HK-2 (cell line): ENCODE results near the gene RHOT1.

Source experiments
- DNase-seq: peaks from one replicate; pipeline ENCODE4 v3.0.0-alpha.2; 2018; ENCODE audit not compliant: unreplicated experiment

RHOT1 gene

GRCh38 chr17:32268734-32269288 lies 126.5 kb downstream of the RHOT1 start:
- DNase-seq: no peak

- no peak for DNase-seq
These were observed 127.1 kb downstream of the RHOT1 start for GRCh38 chr17:32269377-32269776.

GRCh38 chr17:32271844-32272243 lies 129.5 kb downstream of the RHOT1 start:
- DNase-seq: no peak

GRCh38 chr17:32274101-32274500 lies 131.8 kb downstream of the RHOT1 start:
- no peak for DNase-seq

GRCh38 chr17:32274643-32275042 lies 132.3 kb downstream of the RHOT1 start:
- no peak for DNase-seq
